BLaER1 treated with 17β-estradiol and CSF1 and Interleukin-3, amounts not matched to agents 10 nM and 100 nM (cell line): ENCODE results near the gene PTGDR2.
A peak's percentile ranks its signal among the peaks of the same experiment; 100 is the strongest.

Experiments used
- H3K27ac ChIP-seq, 11 experiments: shearing (Covaris generic); formaldehyde crosslinking; 2 replicates each; pipeline ENCODE4 v1.8.1; 2022
- H3K27me3 ChIP-seq, 11 experiments: shearing (Covaris generic); formaldehyde crosslinking; 2 replicates each; pipeline ENCODE4 v1.8.1; 2022
- H3K36me3 ChIP-seq, 11 experiments: shearing (Covaris generic); formaldehyde crosslinking; 2 replicates each; pipeline ENCODE4 v1.8.1; 2022
- H3K4me1 ChIP-seq, 10 experiments: shearing (Covaris generic); formaldehyde crosslinking; 2 replicates each; pipeline ENCODE4 v1.8.1; 2022
- H3K4me2 ChIP-seq, 11 experiments: shearing (Covaris generic); formaldehyde crosslinking; 2 replicates each; pipeline ENCODE4 v1.8.1; 2022
- H3K4me3 ChIP-seq, 10 experiments: shearing (Covaris generic); formaldehyde crosslinking; 2 replicates each; pipeline ENCODE4 v1.8.1; 2022
- H3K9ac ChIP-seq, 11 experiments: shearing (Covaris generic); formaldehyde crosslinking; 2 replicates each; pipeline ENCODE4 v1.8.1; 2022
- H3K9me3 ChIP-seq, 11 experiments: shearing (Covaris generic); formaldehyde crosslinking; replicated peaks in 1 of 11; 2 replicates each; pipeline ENCODE4 v1.8.1; 2022
- H4K20me1 ChIP-seq, 11 experiments: shearing (Covaris generic); formaldehyde crosslinking; 2 replicates each; pipeline ENCODE4 v1.8.1; 2022
- Cebpa-rat ChIP-seq, 11 experiments: shearing (Covaris generic); IDR thresholded peaks; 2 replicates each; pipeline ENCODE4 v1.8.1; 2022

Gene PTGDR2

GRCh38 chr11:60864856-60865513 is 9.2 kb upstream of the PTGDR2 start:
- peaks cover 20 to 91% (median 77%) of the 10 kb centered on the region in 10 experiments for H3K4me1 ChIP-seq
- TF ChIP-seq Cebpa-rat (IDR thresholded peaks at IDR 0.05) = no peak
- no peaks in the 10 kb centered on the region; a peak in 1 of 22 replicates for H4K20me1 ChIP-seq
- no peak overlapping the region for H3K4me3 ChIP-seq
- H3K27ac ChIP-seq = peak overlapping the region in 4 of 11 experiments; percentile 9 to 33 (median 24); a peak in 4 of 22 replicates
- no peaks in the 10 kb centered on the region for H3K36me3 ChIP-seq
- H3K9ac ChIP-seq = 0 out of 22 replicates have a peak overlapping the region, but pooled peaks of 1 of the 11 experiments have one; percentile 8
- H3K27me3 ChIP-seq = peaks cover 0 to 3% (median 0%) of the 10 kb centered on the region in 11 experiments; a peak in 1 of 22 replicates
- H3K9me3 ChIP-seq = no peaks in the 10 kb centered on the region
- H3K4me2 ChIP-seq = peak overlapping the region in 9 of 11 experiments; percentile 39 to 65 (median 49); a peak in 18 of 22 replicates

- TF ChIP-seq Cebpa-rat (IDR thresholded peaks at IDR 0.05) = no peak
- no peaks in the 10 kb centered on the region for H3K36me3 ChIP-seq
- H3K27me3 ChIP-seq = peaks cover 0 to 3% (median 0%) of the 10 kb centered on the region in 11 experiments; a peak in 1 of 22 replicates
- H3K4me3 ChIP-seq = no peak overlapping the region
- H3K27ac ChIP-seq = peak overlapping the region in 2 of 11 experiments; percentile 7 to 15; a peak in 2 of 22 replicates
- H4K20me1 ChIP-seq = no peaks in the 10 kb centered on the region; a peak in 1 of 22 replicates
- peak overlapping the region in 7 of 11 experiments; percentile 40 to 83 (median 56); a peak in 11 of 22 replicates for H3K4me2 ChIP-seq
- no peaks in the 10 kb centered on the region for H3K9me3 ChIP-seq
- peaks cover 29 to 92% (median 81%) of the 10 kb centered on the region in 10 experiments for H3K4me1 ChIP-seq
- H3K9ac ChIP-seq = peak overlapping the region in 1 of 11 experiments; percentile 13; a peak in 2 of 22 replicates
Measured at GRCh38 chr11:60863550-60864521, 8.1 kb upstream of the PTGDR2 start.

GRCh38 chr11:60862171-60862570 is 6.4 kb upstream of the PTGDR2 start:
- H3K36me3 ChIP-seq = no peaks in the 10 kb centered on the region
- no peak overlapping the region for H3K9ac ChIP-seq
- peak overlapping the region in 10 of 11 experiments; percentile 40 to 87 (median 74); a peak in 12 of 22 replicates for H3K4me2 ChIP-seq
- H3K27ac ChIP-seq = peak overlapping the region in 3 of 11 experiments; percentile 14 to 77 (median 70); a peak in 3 of 22 replicates
- TF ChIP-seq Cebpa-rat (IDR thresholded peaks at IDR 0.05) = no peak
- H4K20me1 ChIP-seq = no peaks in the 10 kb centered on the region; a peak in 1 of 22 replicates
- H3K4me3 ChIP-seq = no peak overlapping the region
- peaks cover 0 to 3% (median 0%) of the 10 kb centered on the region in 11 experiments; a peak in 1 of 22 replicates for H3K27me3 ChIP-seq
- H3K4me1 ChIP-seq = peaks cover 41 to 92% (median 81%) of the 10 kb centered on the region in 10 experiments
- no peaks in the 10 kb centered on the region for H3K9me3 ChIP-seq

- no peaks in the 10 kb centered on the region for H3K36me3 ChIP-seq
- peak overlapping the region in 1 of 10 experiments; percentile 27; a peak in 2 of 20 replicates for H3K4me3 ChIP-seq
- peaks cover 51 to 93% (median 83%) of the 10 kb centered on the region in 10 experiments for H3K4me1 ChIP-seq
- H3K27ac ChIP-seq = peak overlapping the region in 9 of 11 experiments; percentile 17 to 79 (median 66); a peak in 16 of 22 replicates
- H3K9me3 ChIP-seq = no peaks in the 10 kb centered on the region
- H3K27me3 ChIP-seq = peaks cover 0 to 3% (median 0%) of the 10 kb centered on the region in 11 experiments; a peak in 1 of 22 replicates
- no peaks in the 10 kb centered on the region for H4K20me1 ChIP-seq
- H3K4me2 ChIP-seq = peak overlapping the region; percentile 40 to 87 (median 79)
- TF ChIP-seq Cebpa-rat (IDR thresholded peaks at IDR 0.05) = peak in 2 of 11 experiments; percentile 55 to 70; a peak in 4 of 22 replicates
- peak overlapping the region in 6 of 11 experiments; percentile 21 to 67 (median 50); a peak in 9 of 22 replicates for H3K9ac ChIP-seq
Measured at GRCh38 chr11:60860943-60861342, 5.2 kb upstream of the PTGDR2 start.

- Histone ChIP-seq H4K20me1 (no peaks in the 10 kb centered on the region), H3K4me1 (peaks cover 62 to 97% (median 87%) of the 10 kb centered on the region in 10 experiments), H3K9me3 (no peaks in the 10 kb centered on the region), H3K9ac (peak overlapping the region in 4 of 11 experiments; percentile 40 to 67 (median 54); a peak in 6 of 22 replicates), H3K4me3 (no peak overlapping the region), H3K27me3 (peaks cover 0 to 3% (median 0%) of the 10 kb centered on the region in 11 experiments; a peak in 1 of 22 replicates), H3K27ac (peak overlapping the region in 6 of 11 experiments; percentile 39 to 79 (median 72); a peak in 11 of 22 replicates), H3K4me2 (peak overlapping the region; percentile 31 to 87 (median 79); a peak in 21 of 22 replicates), H3K36me3 (no peaks in the 10 kb centered on the region)
- TF ChIP-seq Cebpa-rat (IDR thresholded peaks at IDR 0.05) = no peak
Measured at GRCh38 chr11:60859616-60860250, 4.0 kb upstream of the PTGDR2 start.

GRCh38 chr11:60858731-60859464 is 3.1 kb upstream of the PTGDR2 start:
- TF ChIP-seq Cebpa-rat (IDR thresholded peaks at IDR 0.05) = no peak
- Histone ChIP-seq H3K4me3 (no peak overlapping the region), H3K36me3 (no peaks in the 10 kb centered on the region), H3K9ac (peak overlapping the region in 4 of 11 experiments; percentile 1 to 39 (median 28); a peak in 6 of 22 replicates), H3K4me1 (peaks cover 70 to 97% (median 87%) of the 10 kb centered on the region in 10 experiments), H3K27me3 (peaks cover 0 to 3% (median 0%) of the 10 kb centered on the region in 11 experiments; a peak in 1 of 22 replicates), H4K20me1 (peaks cover 0 to under 1% (median 0%) of the 10 kb centered on the region in 11 experiments; a peak in 1 of 22 replicates), H3K27ac (peak overlapping the region in 9 of 11 experiments; percentile 26 to 77 (median 49); a peak in 16 of 22 replicates), H3K4me2 (peak overlapping the region; percentile 55 to 87 (median 79)), H3K9me3 (no peaks in the 10 kb centered on the region)

DNA sequence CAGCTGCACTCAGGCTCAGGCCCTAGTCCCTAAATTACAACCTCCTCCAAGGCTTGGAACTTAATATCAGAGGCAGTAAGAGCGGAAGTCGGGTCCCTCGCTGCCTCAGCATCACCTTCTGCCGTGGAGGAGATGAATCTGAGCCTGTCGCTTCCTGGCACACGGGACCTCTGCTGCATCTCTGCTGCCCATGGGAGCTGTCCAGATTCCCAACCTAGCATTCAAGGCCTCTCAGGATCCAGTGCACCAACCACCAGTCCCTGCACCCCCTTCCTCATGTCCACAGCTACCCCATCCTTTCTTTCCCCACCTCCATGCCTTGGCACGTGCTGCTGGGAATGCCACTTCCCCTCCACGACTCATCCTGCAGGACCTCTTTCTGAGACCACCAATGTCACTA is 2.5 kb upstream of the PTGDR2 start:
- H3K4me2 ChIP-seq = peak overlapping the region; percentile 55 to 87 (median 79)

More for the DNA sequence above, 2.5 kb upstream of the PTGDR2 start:
- peaks cover 0 to 3% (median 0%) of the 10 kb centered on the region in 11 experiments; a peak in 1 of 22 replicates for H3K27me3 ChIP-seq
- H3K27ac ChIP-seq = peak overlapping the region in 8 of 11 experiments; percentile 12 to 77 (median 50); a peak in 12 of 22 replicates
- H3K9ac ChIP-seq = peak overlapping the region in 5 of 11 experiments; percentile 1 to 39 (median 20); a peak in 3 of 22 replicates
- H3K9me3 ChIP-seq = peaks cover 0 to 2% (median 0%) of the 10 kb centered on the region in 11 experiments; a peak in 4 of 22 replicates
- no peak for TF ChIP-seq Cebpa-rat (IDR thresholded peaks at IDR 0.05)
- H3K4me1 ChIP-seq = peaks cover 74 to 99% (median 93%) of the 10 kb centered on the region in 10 experiments
- no peak overlapping the region for H3K4me3 ChIP-seq
- peaks cover 0 to 7% (median 0%) of the 10 kb centered on the region in 11 experiments; a peak in 3 of 22 replicates for H4K20me1 ChIP-seq
- H3K36me3 ChIP-seq = peaks cover 0 to 6% (median 4%) of the 10 kb centered on the region in 11 experiments; a peak in 15 of 22 replicates
